Fibroblast of lung (primary cell): ENCODE data around the gene NEDD4L. TPM values are rescaled to one million over a fixed set of nuclear protein-coding genes. Genes with fewer than 3 reads are reported as not detected.
A peak's percentile ranks its signal among the peaks of the same experiment; 100 is the strongest.

Experiments
- DNase-seq, 2 donors: peaks; one replicate each; pipeline versions ENCODE4 v3.0.0 to v3.0.0-alpha.2; 2010; ENCODE audit warnings: low read depth in 2 of 2
- H2AFZ ChIP-seq: 2 replicates; pipeline ENCODE4 v1.5.1; 2012; ENCODE audit warnings: low read length, control low read depth, inconsistent platforms
- H3K27ac ChIP-seq: 2 replicates; pipeline ENCODE4 v1.5.1; 2011; ENCODE audit warnings: low read length, control low read depth; ENCODE audit not compliant: insufficient read depth
- H3K27me3 ChIP-seq: 2 replicates; pipeline ENCODE4 v1.5.1; 2011; ENCODE audit warnings: mild to moderate bottlenecking, low read length; ENCODE audit not compliant: control insufficient read depth, insufficient read depth
- H3K36me3 ChIP-seq: 2 replicates; pipeline ENCODE4 v1.5.1; 2011; ENCODE audit warnings: low read length; ENCODE audit not compliant: control insufficient read depth, insufficient read depth
- H3K4me1 ChIP-seq: 2 replicates; pipeline ENCODE4 v1.5.1; 2011; ENCODE audit warnings: low read length; ENCODE audit not compliant: control insufficient read depth, insufficient read depth; ENCODE audit errors: extremely low read depth
- H3K4me2 ChIP-seq: 2 replicates; pipeline ENCODE4 v1.5.1; 2011; ENCODE audit warnings: low read length, control low read depth; ENCODE audit not compliant: insufficient read depth; ENCODE audit errors: extremely low read depth
- H3K4me3 ChIP-seq, 4 experiments: fragments of 200-600 bp in 1 of 4; sonication (generic) in 1 of 4; replicated peaks in 1 of 4; 2 replicates each; pipeline ENCODE4 v1.5.1; 2011 to 2016; ENCODE audit warnings: low read length in 4 of 4, low read depth in 3 of 4, mild to moderate bottlenecking in 3 of 4, control low read depth in 2 of 4, inconsistent platforms in 1 of 4, mixed read lengths in 1 of 4; ENCODE audit not compliant: insufficient read depth in 1 of 4; ENCODE audit errors: control extremely low read depth in 1 of 4
- H3K79me2 ChIP-seq: 2 replicates; pipeline ENCODE4 v1.5.1; 2012; ENCODE audit warnings: mild to moderate bottlenecking, low read length, inconsistent platforms; ENCODE audit not compliant: control insufficient read depth, insufficient read depth
- H3K9ac ChIP-seq: 2 replicates; pipeline ENCODE4 v1.5.1; 2011; ENCODE audit warnings: mild to moderate bottlenecking, low read length, control low read depth; ENCODE audit not compliant: insufficient read depth
- H3K9me3 ChIP-seq: 2 replicates; pipeline ENCODE4 v1.5.1; 2012; ENCODE audit warnings: low read depth, low read length; ENCODE audit not compliant: control insufficient read depth, insufficient read depth
- H4K20me1 ChIP-seq: 2 replicates; pipeline ENCODE4 v1.5.1; 2011; ENCODE audit warnings: low read length; ENCODE audit not compliant: control insufficient read depth, insufficient read depth; ENCODE audit errors: extremely low read depth
- CTCF ChIP-seq, 2 donors: IDR thresholded peaks in 1 of 2; conservative IDR thresholded peaks in 1 of 2; 1 replicate in 1 of 2; 2 replicates in 1 of 2; pipeline ENCODE4 v1.5.1; 2011 to 2012; ENCODE audit warnings: low read length in 2 of 2, control low read depth in 1 of 2, inconsistent platforms in 1 of 2, low read depth in 1 of 2, mild to moderate bottlenecking in 1 of 2
- EZH2 ChIP-seq: IDR thresholded peaks from 2 replicates; pipeline ENCODE4 v1.5.1; 2012; ENCODE audit warnings: low read length, control low read depth, mild to moderate bottlenecking; ENCODE audit errors: missing control alignments
- polyA plus RNA-seq, 2 donors: library from polyadenylated mRNA; depleted of rRNA in 1 of 2; stranded (reverse) in 1 of 2; unstranded in 1 of 2; fragments of >200 nt; gene quantifications; 2 replicates each; pipeline ENCODE4 v1.2.1, GENCODE V29; 2011 to 2012; ENCODE audit warnings: missing spikeins in 1 of 2
- total RNA-seq: library from RNA; depleted of rRNA; stranded (reverse); fragments of >200 nt; gene quantifications from 2 replicates; pipeline ENCODE4 v1.2.1, GENCODE V29; 2014

The NEDD4L gene
- total and polyA plus RNA-seq, 2 donors (not counting 1 experiment from before 2014, with no cell fraction given) = 5.5 to 18.7 TPM

- Histone ChIP-seq H2AFZ (no peak overlapping the region), H3K27ac (no peak overlapping the region), H4K20me1 (no peaks in the 10 kb centered on the region), H3K4me3 (no peak overlapping the region), H3K27me3 (no peaks in the 10 kb centered on the region), H3K9ac (no peak overlapping the region), H3K4me1 (no peaks in the 10 kb centered on the region), H3K4me2 (no peak overlapping the region), H3K9me3 (no peaks in the 10 kb centered on the region), H3K36me3 (no peaks in the 10 kb centered on the region), H3K79me2 (no peaks in the 10 kb centered on the region)
- TF ChIP-seq EZH2 (no peak), CTCF (conservative IDR thresholded peaks at IDR 0.05 in 1 of 2, IDR thresholded peaks at IDR 0.05 in 1 of 2; ENCODE audit: low read depth in 1 of 2, low read length in 2 of 2) (no peak)
- no peak for DNase-seq
Measured at GRCh38 chr18:58390399-58390798, 346.4 kb downstream of the NEDD4L start.

GRCh38 chr18:58391231-58391825, 347.3 kb downstream of the NEDD4L start:
- no peak overlapping the region for H3K27ac ChIP-seq
- H4K20me1 ChIP-seq = no peaks in the 10 kb centered on the region
- no peaks in the 10 kb centered on the region for H3K36me3 ChIP-seq
- H3K4me2 ChIP-seq = no peak overlapping the region
- H2AFZ ChIP-seq = no peak overlapping the region
- H3K4me1 ChIP-seq = no peaks in the 10 kb centered on the region
- H3K9me3 ChIP-seq = no peaks in the 10 kb centered on the region
- no peak overlapping the region for H3K4me3 ChIP-seq
- TF ChIP-seq EZH2 (no peak), CTCF (conservative IDR thresholded peaks at IDR 0.05 in 1 of 2, IDR thresholded peaks at IDR 0.05 in 1 of 2; ENCODE audit: low read depth in 1 of 2, low read length in 2 of 2) (no peak)
- DNase-seq = peak in 1 of 2 donors; percentile 10
- no peaks in the 10 kb centered on the region for H3K27me3 ChIP-seq
- no peak overlapping the region for H3K9ac ChIP-seq
- H3K79me2 ChIP-seq = no peaks in the 10 kb centered on the region

GRCh38 chr18:58391932-58392323, 347.9 kb downstream of the NEDD4L start:
- Histone ChIP-seq H3K79me2 (no peaks in the 10 kb centered on the region), H3K27me3 (no peaks in the 10 kb centered on the region), H4K20me1 (no peaks in the 10 kb centered on the region), H3K4me2 (no peak overlapping the region), H3K36me3 (no peaks in the 10 kb centered on the region), H3K4me3 (no peak overlapping the region), H3K27ac (no peak overlapping the region), H3K9me3 (no peaks in the 10 kb centered on the region), H3K9ac (no peak overlapping the region), H3K4me1 (no peaks in the 10 kb centered on the region), H2AFZ (no peak overlapping the region)
- no peak for TF ChIP-seq CTCF (conservative IDR thresholded peaks at IDR 0.05 in 1 of 2, IDR thresholded peaks at IDR 0.05 in 1 of 2; ENCODE audit: low read depth in 1 of 2, low read length in 2 of 2)
- DNase-seq = peak in 1 of 2 donors; percentile 4
